SK-N-MC (cell line): ENCODE results near the gene PER3.
A peak's percentile ranks its signal among the peaks of the same experiment; 100 is the strongest.
"Not testable (repeated sequence)": the region's sequence is repeated elsewhere in the genome, so short reads cannot be mapped to it uniquely, and the experiment has no call there.

Source experiments
- DNase-seq: peaks from one replicate; pipeline ENCODE4 v3.0.0-alpha.2; 2011; ENCODE audit warnings: low read depth, low spot score
- H3K27ac ChIP-seq: fragments of 200-600 bp; sonication (generic); 2 replicates; pipeline ENCODE4 v1.5.1; 2016; ENCODE audit warnings: mixed run types
- H3K36me3 ChIP-seq: fragments of 200-600 bp; sonication (generic); 2 replicates; pipeline ENCODE4 v1.6.1; 2017; ENCODE audit warnings: antibody characterized with exemption, low read length, mixed read lengths; ENCODE audit not compliant: insufficient read depth
- H3K4me3 ChIP-seq: fragments of 200-600 bp; sonication (generic); 2 replicates; pipeline ENCODE4 v1.5.1; 2016
- H3K9ac ChIP-seq: fragments of 200-600 bp; sonication (generic); 2 replicates; pipeline ENCODE4 v1.8.0; 2017; ENCODE audit warnings: mixed run types, mixed read lengths; ENCODE audit not compliant: insufficient read length
- H3K9me3 ChIP-seq: fragments of 200-600 bp; sonication (generic); 2 replicates; pipeline ENCODE4 v1.6.1; 2017; ENCODE audit warnings: low read depth, mild to moderate bottlenecking, antibody characterized with exemption, low read length, moderate library complexity, mixed read lengths
- EZH2 ChIP-seq: fragments of 200-600 bp; sonication (generic); IDR thresholded peaks from one replicate; pipeline ENCODE4 v1.6.1; 2017; ENCODE audit warnings: antibody characterized with exemption
- FOXP2 ChIP-seq: optimal IDR thresholded peaks from 2 replicates; pipeline ENCODE3; 2011; ENCODE audit warnings: mild to moderate bottlenecking, moderate library complexity; ENCODE audit not compliant: insufficient read depth; ENCODE audit errors: extremely low read length, control extremely low read depth
- POLR2AphosphoS5 ChIP-seq: IDR thresholded peaks from 2 replicates; pipeline ENCODE4 v1.6.1; 2012; ENCODE audit warnings: mild to moderate bottlenecking, low read depth, low read length, borderline replicate concordance

The PER3 gene

GRCh38 chr1:7784492-7785071 lies 491 bp downstream of the PER3 start:
- H3K9me3 ChIP-seq: no peaks in the 10 kb centered on the region
- DNase-seq: no peak
- H3K4me3 ChIP-seq: peak overlapping the region; percentile 57
- H3K9ac ChIP-seq: no peak overlapping the region
- H3K36me3 ChIP-seq: peaks cover 14% of the 10 kb centered on the region; the same call in 1 of the 2 replicates
- no peak overlapping the region for H3K27ac ChIP-seq
- TF ChIP-seq EZH2 (no peak), POLR2AphosphoS5 (no peak), FOXP2 (no peak)

- Histone ChIP-seq H3K36me3 (peaks cover 14% of the 10 kb centered on the region; the same call in 1 of the 2 replicates), H3K27ac (no peak overlapping the region), H3K4me3 (no peak overlapping the region), H3K9ac (no peak overlapping the region), H3K9me3 (peaks cover 4% of the 10 kb centered on the region; the same call in 1 of the 2 replicates)
- DNase-seq: no peak
- TF ChIP-seq FOXP2 (no peak), EZH2 (no peak), POLR2AphosphoS5 (no peak)
Observed at GRCh38 chr1:7785108-7785507, 1.0 kb downstream of the PER3 start.

DNA sequence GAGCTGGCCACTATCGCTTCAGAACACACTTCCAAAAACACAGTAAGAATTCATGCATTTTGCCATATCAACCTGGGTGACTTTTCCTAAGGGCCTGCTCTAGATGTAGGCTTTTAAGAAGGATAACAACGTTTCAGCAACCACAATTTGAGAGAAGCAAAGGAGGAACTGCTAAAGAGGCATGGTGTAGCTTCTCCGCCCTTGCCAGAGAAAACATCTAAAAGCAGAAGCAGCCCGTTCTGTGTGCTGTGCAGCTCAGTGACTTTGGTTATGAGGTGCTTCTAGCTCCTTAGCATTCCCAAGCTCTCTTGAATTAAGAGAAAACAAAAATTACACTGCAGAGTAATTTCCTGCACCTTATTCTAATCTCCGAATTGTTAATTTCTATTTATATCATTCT lies 2.7 kb downstream of the PER3 start:
- peaks cover 5% of the 10 kb centered on the region; the same call in 1 of the 2 replicates for H3K9me3 ChIP-seq
- no peak overlapping the region for H3K4me3 ChIP-seq
- no peak for DNase-seq
- peaks cover 8% of the 10 kb centered on the region; the same call in 1 of the 2 replicates for H3K36me3 ChIP-seq
- no peak overlapping the region for H3K27ac ChIP-seq
- H3K9ac ChIP-seq: no peak overlapping the region
- TF ChIP-seq FOXP2 (no peak), POLR2AphosphoS5 (no peak), EZH2 (no peak)

- H3K9me3 ChIP-seq: peaks cover 5% of the 10 kb centered on the region; the same call in 1 of the 2 replicates
- no peak overlapping the region for H3K9ac ChIP-seq
- TF ChIP-seq POLR2AphosphoS5 (no peak), FOXP2 (no peak), EZH2 (no peak)
- no peak overlapping the region for H3K27ac ChIP-seq
- H3K36me3 ChIP-seq: peaks cover 8% of the 10 kb centered on the region; the same call in 1 of the 2 replicates
- no peak overlapping the region for H3K4me3 ChIP-seq
- DNase-seq: no peak
Observed at GRCh38 chr1:7789828-7790227, 5.7 kb downstream of the PER3 start.

DNA sequence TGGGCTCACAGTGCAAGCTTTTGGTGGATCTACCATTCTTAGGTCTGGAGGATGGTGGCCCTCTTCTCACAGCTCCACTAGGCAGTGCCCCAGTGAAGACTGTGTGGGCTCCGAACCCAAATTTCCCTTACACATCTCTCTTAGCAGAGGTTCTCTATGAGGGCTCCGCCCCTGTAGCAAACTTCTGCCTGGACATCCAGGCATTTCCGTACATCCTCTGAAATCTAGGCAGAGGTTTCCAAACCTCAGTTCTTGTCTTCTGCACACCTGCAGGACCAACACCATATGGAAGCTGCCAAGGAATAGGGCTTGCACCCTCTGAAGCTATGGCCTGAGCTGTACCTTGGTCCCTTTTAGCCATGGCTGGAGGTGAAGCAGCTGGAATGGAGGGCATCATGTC lies 6.9 kb downstream of the PER3 start:
- H3K27ac ChIP-seq, H3K4me3 ChIP-seq, H3K9me3 ChIP-seq, H3K9ac ChIP-seq, H3K36me3 ChIP-seq, DNase-seq: not testable (repeated sequence)

GRCh38 chr1:7795406-7795805 lies 11.3 kb downstream of the PER3 start:
- DNase-seq: no peak
- Histone ChIP-seq H3K27ac (no peak overlapping the region), H3K9me3 (no peaks in the 10 kb centered on the region), H3K4me3 (no peak overlapping the region), H3K36me3 (no peaks in the 10 kb centered on the region; the same call in 1 of the 2 replicates), H3K9ac (no peak overlapping the region)
- TF ChIP-seq FOXP2 (no peak), POLR2AphosphoS5 (no peak), EZH2 (no peak)

DNA sequence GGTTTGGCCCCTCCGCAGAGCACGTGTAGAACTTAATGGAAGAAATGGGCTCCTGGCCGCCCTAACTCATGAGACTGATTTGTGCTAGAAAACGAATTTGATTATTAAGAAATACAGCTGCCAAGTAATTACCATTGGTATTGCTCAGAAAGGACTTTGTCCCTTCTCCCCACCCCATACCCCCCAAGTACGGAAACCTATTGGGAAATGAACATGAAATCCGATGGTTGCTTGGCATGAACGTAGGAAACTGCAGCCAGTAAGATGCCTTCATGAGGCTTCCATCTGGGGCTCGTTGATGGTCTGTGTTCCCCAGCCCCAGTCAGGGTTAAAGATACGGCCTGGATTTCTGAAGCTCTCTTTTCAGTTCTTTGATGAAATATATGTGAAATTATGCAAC lies 21.4 kb downstream of the PER3 start:
- H3K36me3 ChIP-seq: no peaks in the 10 kb centered on the region
- TF ChIP-seq POLR2AphosphoS5 (no peak), EZH2 (no peak), FOXP2 (no peak)
- H3K27ac ChIP-seq: no peak overlapping the region
- H3K9me3 ChIP-seq: 0 out of 2 replicates have a peak, but pooled peaks cover 3% of the 10 kb centered on the region
- no peak overlapping the region for H3K9ac ChIP-seq
- DNase-seq: no peak
- no peak overlapping the region for H3K4me3 ChIP-seq

DNA sequence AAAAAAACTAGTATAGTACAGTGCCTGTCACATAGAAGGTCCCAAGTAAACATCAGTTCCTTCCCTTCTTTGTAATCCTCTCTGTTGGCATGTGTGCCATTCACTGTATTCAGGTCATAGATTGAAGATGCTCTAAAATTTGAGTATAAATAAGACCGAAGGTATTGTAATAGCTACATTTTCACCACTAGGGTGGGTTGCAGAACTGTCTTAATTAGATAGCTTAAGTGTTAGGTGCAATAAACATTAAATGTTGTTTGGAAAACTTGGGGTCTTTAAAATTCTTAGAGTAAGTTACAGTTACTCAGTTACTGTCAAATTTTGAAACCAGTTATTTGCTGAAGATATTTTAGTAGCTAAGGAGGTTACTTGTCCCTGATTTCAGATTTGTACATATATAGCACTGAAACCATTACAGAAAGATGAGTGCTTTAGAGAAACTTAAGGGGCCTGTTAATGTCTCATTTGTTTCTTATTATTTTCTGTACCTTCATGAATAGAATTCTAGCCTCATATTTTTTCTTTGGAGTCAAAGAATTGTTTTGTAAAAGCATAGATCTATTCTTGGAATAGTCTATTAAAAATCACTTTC lies 24.3 kb downstream of the PER3 start:
- no peak for TF ChIP-seq POLR2AphosphoS5
- TF ChIP-seq EZH2: no peak
- TF ChIP-seq FOXP2: no peak
- Histone ChIP-seq H3K4me3 (no peak overlapping the region), H3K27ac (no peak overlapping the region), H3K9me3 (0 out of 2 replicates have a peak, but pooled peaks cover 3% of the 10 kb centered on the region), H3K36me3 (no peaks in the 10 kb centered on the region; the same call in 1 of the 2 replicates), H3K9ac (peak overlapping the region; percentile 32)
- peak; percentile 14 for DNase-seq
